HG03196 (cell line): Measurements from ENCODE around the gene CD1C.
"Not testable (repeated sequence)": the region's sequence is repeated elsewhere in the genome, so short reads cannot be mapped to it uniquely, and the experiment has no call there.

Experiments
- ATAC-seq: cut with Tn5 transposase; IDR thresholded peaks from one replicate; pipeline ENCODE4 v1.9.1; 2021; ENCODE audit not compliant: unreplicated experiment

Gene CD1C

DNA sequence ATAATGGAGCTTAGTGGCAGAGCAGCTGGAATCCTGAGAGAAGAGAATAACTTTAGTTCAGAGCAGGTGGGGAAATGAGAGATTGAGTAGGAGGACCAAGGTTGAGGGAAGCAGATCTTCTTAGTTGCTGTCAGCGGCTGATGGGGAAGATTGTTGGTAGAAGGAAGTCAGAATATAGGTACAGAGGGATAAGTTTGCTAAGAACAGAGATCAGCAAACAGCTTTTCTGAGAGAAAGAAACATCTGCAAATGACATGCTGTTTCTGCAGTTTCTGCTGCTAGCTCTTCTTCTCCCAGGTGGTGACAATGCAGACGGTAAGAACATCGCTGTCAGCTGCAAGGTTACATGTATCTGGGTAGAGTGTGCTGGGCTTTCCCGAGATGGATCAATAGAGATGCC lies at the start of gene CD1C:
Gene CD1C (plus strand): TSS at position 113 of the 400 bp plus-strand sequence. CDS start 142 bp downstream, at position 255.
- no peak for ATAC-seq

DNA sequence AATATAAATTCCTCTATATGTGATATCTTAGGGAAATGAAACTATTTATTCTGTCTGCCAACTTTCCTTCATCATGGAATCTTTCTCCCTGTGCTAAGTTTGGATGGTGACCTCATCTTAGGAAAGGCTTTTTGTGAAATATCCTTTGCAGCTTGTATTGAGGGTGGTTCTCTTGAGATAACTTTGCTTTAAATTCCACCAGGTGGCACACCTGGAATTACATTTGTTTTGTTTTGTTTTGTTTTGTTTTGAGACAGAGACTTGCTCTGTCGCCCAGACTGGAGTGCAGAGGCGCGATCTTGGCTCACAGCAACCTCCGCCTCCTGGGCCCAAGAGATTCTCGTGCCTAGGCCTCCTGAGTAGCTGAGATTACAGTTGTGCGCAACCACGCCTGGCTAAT lies 43.1 kb upstream of the CD1C start:
- no peak for ATAC-seq

DNA sequence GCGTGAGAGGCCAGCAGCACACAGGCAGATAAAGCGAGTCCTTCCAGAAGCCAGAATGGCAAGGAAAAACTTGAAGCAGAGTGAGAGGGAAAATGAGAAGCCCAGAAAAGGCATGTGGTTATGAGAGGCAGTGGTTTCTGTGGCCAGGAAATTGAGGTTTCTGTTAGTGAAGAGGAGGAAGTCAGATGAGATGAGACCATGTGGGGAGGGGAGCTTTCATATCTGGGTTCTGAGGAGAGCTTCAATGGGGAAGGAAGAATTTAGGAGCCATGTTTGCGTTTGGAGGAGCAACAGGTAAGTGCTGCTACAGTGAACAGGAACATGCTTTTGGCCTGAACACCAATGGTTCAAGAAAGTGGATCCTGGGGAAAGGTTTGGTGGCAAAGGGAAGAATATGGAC lies 41.6 kb upstream of the CD1C start:
- peak; percentile 78 for ATAC-seq

DNA sequence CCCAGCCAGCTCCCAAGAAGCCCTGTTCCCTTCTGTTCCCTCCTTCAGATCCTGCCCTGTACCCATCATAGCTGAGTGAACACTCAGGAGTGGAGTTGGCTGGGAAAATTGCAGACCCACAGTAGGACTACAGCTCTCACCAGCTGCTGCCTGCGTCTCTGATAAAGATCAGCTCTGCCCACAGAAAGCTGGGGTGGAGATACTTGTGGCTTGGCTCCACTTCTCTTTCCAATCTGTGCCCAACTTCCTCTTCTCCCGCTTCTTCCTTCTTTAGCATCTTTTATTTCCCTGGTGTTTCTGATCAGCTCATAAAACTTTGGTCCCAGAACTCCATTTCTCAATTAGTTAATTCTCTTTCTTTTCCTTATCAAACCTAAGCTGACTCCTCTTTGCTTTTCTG lies 41.0 kb upstream of the CD1C start:
- no peak for ATAC-seq

DNA sequence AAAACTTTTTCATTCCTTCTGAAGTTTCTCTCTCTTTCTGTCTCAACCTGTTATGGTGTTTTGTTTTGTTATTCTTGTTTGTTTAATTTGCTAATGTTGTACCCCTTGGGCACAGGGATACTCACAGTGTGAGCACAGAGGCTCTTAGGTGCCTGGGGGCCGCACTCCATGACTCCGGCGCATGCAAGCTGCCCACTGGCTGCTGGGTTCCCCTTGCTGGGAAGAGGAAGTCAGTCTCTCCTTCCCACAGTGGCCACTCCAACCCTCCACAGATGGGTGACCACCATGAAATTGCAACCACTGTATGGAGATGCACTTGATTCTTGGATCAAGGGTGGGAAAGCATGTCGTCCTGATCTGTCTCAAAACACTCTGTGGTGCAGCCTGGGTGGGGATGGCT lies 40.1 kb upstream of the CD1C start:
- ATAC-seq = no peak

DNA sequence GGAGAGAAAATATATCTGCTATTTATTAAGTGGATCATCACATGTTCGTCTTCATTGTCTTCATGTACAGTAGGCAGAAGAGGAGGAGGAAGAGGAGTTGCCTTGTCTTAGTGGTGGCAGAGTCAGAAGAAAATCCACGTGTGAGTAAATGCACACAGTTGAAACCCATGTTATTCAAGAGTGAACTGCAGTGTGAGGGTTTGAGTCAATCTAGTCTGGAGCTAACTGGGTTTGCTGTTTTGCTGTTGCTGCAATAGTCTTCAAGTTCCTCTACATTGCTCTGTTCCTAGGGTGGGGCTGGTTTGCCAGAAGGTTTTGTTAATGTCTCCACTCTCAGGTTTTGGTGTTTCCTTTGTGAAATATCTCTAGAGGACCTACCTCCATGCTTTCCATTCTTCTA lies 38.6 kb upstream of the CD1C start:
- no peak for ATAC-seq

DNA sequence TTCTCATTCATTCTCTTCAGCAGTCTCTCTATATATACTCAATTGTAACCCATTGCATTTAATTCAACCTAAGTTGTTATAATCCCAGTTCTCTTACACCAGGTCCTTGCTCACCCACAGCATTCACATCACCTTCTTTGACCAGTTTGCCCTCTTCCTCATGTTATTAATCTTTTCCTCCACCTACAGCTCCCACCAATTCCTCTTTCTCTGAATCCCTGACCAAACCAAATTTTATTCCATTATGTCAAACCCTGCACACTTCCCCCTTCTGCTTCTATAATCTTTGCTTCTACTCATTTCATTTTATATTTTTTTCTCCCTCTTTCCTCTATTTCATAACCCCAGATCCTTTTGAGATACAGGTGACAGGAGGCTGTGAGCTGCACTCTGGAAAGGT lies 34.1 kb upstream of the CD1C start:
- no peak for ATAC-seq

DNA sequence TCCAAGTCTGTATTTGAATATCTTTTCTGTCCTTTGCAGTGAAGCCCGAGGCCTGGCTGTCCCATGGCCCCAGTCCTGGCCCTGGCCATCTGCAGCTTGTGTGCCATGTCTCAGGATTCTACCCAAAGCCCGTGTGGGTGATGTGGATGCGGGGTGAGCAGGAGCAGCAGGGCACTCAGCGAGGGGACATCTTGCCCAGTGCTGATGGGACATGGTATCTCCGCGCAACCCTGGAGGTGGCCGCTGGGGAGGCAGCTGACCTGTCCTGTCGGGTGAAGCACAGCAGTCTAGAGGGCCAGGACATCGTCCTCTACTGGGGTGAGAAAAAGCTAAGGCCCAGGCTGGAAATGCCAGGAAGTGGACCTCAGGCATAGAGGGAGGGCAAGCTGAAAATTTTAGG lies 33.0 kb upstream of the CD1C start:
- not testable (repeated sequence) for ATAC-seq

DNA sequence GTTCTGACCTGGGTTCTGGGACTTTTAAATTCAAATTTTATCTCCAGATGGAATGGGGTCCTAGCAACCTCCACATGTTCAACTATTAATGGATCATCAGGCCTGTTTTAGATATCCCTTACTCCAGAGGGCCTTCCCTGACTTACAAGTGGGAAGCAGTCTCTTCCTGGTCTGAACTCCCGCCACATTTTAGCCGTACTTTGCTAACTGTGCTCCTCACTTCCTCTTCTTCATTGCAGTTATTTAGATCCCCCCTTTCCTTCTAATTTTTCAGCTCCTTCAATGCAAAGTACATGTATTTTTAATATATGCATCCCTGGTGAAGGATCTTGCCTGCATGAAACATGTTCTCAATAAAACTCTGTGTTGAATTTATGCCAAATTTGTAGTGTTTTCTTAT lies 31.8 kb upstream of the CD1C start:
- no peak for ATAC-seq

DNA sequence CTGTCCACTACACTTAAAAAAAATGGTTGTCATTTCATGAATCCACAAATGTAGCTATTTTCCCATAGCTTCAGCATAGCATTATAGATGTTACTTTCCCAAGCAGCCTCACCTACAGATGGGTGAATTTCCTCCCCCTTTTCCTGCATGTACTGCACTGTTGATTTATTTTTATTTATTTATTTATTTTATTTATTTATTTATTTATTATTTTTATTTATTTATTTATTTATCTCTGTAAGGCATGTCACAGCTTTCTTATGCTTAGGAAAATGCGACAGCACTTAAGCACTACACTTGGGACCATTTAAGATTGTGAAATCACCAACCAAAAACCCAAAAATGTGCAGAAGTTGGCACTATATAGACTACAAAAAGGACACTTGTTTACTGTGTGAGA lies 30.6 kb upstream of the CD1C start:
- no peak for ATAC-seq

DNA sequence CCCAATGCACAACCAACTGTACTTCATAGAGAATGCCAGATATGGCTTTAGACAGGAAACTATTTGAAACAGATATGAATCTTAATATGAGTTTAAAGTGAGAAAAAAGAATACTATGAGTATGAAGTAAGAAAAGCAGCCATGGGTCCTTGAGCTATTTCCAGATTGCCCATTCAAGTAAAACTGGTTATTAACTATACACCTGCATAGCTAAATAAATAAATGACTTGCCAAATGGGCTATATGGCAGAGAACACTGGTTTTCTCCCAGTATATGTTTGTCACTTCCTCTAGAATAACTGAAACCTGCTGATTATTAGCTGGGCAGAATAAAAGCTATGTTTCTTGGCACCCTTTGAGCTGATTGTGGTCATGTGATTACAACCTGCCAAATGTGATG lies 17.0 kb upstream of the CD1C start:
- no peak for ATAC-seq

DNA sequence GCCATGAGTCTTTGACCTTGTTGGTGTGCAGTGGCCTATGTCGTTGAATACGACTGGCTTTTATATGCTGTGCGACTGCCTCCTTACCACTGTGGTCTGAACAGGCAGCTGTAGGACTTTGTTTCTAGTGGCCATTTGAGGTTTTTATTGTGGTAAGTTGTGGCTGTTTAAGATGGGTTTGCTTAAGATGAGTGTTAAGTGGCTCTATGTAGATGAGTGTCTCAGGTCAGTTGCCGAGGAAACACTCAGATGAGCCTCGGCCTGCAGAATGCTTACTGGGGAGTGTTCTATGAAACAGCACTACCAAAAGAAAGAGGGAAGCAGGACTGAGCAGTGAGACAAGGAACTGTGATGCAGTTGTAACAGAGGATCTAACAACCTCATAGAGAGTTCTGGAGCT lies 14.9 kb upstream of the CD1C start:
- peak; percentile 69 for ATAC-seq

DNA sequence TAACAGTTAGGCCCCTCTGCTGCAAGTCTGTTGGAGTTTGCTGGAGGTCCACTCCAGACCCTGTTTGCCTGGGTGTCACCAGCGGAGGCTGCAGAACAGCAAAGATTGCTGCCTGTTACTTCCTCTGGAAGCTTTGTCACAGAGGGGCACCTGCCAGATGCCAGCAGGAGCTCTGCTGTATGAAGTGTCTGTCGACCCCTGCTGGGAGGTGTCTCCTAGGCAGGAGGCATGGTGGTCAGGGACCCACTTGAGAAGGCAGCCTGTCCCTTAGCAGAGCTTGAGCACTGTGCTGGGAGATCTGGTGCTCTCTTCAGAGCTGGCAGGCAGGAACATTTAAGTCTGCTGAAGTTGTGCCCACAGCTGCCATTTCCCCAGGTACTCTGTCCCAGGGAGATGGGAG lies 7.3 kb upstream of the CD1C start:
- not testable (repeated sequence) for ATAC-seq

DNA sequence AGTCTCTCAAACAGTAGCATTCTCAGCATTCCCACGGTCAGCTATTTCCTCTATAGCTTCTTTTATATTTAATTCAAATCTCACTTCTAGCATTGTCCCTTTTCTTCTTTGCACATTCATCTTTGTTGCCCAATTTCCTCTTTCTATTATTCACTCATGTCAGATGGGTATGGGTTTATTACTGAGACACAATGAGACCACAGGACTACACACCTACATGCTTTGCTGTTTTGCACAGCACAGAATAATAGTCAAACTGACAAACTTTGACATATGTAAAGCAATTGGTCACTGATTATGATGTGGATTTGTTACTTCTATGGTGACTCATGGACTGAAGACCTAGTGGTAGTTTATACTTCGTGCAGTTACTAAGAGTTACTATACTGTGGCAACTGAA lies 5.8 kb upstream of the CD1C start:
- peak; percentile 57 for ATAC-seq

DNA sequence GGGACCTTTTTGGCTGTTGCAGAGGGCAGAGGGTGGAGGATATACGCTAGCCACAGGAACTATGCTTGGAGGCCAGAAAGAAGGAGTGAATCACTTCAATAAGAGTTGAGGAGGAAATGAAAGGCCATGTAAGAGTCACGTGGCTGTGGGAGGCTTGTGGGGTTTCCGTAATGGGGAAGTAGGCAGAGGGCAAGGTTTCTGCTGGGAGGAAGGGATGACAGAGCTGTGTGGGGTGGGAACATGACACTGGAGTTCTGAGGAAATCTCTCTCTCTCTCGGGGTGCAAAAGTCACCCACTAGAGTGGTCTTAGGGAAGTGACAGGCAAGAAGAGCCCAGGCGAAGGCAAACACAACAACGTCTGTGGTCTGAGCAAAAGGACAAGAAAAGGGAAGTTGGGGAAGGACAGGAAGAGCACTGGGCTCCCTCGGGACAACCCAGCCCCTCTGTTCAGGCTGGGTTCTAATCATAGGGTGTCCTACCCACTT lies 3.9 kb upstream of the CD1C start:
- peak; percentile 73 for ATAC-seq

DNA sequence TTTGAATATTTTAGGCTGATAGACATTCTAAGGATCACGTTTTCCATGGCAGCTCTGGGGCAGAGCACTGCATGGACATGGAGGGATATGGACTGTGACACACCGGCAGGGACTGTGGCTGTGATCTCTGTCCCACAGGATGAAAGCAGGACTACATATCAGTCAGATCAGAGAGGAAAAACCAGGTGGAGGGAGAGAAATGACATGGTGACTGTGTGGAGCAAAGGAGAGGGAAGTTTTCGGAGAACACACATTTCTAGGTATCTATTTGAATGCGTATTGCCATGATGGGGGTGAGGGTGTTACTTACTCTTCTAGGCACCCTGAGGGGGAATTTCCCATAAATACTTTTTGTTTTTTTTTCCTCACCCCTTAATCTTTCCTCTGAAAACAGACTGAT lies 3.2 kb upstream of the CD1C start:
- ATAC-seq = no peak

DNA sequence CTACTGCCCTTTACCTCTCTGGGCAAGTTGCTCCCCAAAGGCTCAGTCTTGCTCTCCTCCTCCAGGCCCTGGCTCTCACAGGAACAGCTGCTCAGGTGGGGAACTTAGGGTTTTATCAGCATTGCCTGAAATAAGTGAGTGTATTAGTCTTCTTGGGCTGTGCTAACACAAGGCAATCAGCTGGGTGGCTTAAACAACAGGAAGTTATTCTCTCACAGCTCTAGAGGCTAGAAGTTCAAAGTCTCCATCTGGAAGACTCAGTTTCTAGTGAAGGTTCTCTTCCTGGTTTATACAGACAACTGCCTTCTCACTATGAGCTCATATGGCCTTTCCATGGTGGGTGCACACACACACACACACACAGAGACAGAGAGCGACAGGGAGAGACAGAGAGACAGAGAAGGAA lies 2.8 kb upstream of the CD1C start:
- ATAC-seq = no peak

DNA sequence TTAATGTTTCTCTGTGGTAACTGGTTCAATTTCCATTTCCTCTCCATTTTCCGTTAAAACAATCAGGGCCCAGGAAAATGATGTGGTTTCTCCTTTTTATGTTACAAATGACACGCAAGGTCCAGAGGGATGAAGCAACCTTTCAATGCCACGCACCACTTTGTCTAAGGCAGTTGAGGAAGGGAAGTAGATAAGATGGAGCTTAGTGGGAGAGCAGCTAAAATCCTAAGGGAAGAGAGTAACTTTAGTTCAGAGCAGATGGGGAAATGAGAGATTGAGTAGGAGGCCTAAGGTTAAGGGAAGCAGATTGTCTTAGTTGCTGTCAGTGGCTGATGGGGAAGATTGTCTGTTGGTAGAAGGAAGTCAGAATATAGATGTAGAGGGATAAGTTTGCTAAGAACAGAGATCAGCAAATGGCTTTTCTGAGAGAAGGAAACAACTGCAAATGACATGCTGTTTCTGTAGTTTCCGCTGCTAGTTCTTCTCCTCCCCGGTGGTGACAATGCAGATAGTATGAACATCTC lies 660 bp downstream of the CD1C start:
- ATAC-seq = no peak

DNA sequence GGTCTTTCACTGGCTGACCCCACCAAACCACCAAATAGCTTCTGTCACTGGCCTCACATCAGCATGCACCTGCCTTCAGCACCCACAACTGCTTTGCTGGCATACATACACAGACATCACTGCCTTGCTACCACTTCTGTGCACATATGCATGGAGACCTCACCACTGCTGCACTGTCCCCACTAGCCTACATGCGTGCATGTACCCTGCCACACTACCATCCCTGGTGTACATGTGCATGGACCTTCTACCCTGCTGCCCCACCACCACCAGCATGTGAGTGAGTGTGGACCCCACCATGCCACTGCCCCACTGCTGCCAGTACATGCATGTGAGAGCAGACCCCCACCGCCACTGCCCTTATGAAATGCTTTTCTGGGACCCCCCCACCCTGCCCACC lies 6.1 kb downstream of the CD1C start:
- ATAC-seq = no peak

DNA sequence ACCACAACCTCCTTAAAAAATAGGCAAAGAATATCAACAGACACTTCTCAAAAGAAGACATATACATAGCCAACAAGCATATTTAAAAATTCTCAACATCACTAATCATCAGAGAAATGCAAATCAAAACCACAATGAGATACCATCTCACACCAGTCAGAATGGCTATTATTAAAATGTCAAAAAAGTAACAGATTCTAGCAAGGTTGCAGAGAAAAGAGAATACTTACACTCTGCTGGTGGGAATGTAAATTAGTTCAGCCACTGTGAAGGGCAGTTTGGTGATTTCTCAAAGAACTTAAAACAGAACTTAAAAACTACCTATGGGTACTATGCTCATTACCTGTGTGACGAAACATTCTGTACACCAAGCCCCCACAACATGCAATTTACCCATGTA lies 20.9 kb downstream of the CD1C start:
- ATAC-seq = no peak

DNA sequence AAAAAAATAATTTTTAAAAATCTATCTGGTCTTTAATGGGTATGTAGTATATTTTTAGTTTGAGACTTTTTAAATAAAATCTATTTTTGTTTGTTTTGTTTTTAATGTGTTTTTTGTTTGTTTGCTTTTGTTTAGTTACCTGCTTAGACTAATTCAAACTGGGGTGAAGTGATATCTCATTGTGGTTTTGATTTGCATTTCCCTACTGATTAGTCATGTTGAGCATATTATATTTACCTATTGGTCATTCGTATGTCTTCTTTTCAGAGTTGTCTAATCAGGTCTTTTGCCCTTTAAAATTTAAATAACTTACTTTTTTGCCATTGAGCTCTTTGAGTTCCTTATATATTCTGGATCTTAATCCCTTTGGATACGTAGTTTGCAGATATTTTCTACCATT lies 21.3 kb downstream of the CD1C start:
- ATAC-seq = no peak

DNA sequence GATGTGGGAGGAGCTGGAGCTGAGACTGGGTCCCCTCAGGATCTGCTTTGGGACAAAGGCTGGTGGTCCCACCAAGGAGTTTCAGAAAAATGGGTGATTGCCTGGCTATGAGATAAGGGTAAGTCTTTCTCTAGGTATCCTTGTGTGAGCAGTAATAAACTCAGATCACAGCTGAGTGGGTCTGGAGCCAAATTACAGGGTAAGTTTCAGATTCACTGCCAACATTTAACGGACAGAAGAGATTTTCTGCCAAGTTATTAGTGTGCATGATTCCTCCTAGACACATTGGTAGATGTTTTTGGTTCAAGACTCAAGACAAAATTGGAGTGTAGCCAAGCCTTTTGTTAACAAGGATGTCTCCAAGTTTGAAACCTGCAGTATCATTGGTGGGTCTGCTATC lies 34.1 kb downstream of the CD1C start:
- ATAC-seq = no peak

DNA sequence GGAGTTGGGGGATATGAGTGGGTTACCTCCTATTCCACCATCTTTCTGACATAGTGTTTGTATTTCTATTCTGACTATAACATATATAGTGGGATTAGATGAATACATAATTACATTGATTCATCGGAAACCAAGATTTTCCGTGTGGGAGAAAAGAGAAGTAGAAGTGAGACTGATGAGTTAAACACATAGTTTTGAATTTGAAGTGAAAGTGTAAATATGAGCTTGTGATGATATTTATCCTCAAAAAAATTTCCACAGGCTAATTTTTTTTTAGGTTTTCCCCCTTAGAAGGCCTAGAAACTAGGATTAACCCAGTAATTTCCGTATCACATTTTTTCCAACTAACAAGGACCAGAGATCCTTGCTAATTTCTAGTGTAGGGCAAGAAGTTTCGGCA lies 34.7 kb downstream of the CD1C start:
- ATAC-seq = no peak

DNA sequence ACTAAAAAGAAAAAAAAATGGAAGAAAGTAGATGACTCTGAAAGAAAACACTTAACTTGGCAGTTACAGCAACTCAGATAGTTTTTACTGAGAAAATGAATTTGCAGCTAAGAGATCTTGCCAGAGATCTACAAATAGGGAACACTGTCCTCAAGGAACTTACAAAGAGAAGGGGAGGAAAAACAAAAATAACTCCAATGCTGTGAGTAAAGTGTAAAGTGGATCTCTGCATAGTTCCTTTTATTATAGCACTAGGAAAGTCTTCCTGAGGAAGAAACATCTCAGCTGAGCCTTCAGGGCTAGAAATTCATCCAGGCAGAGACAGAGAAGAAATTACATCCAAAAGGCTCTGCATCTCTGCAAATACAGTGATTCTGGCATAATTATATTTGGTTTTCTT lies 37.8 kb downstream of the CD1C start:
- no peak for ATAC-seq
